ENCODE data around the gene B4GALNT2.
"Not testable (repeated sequence)": the region's sequence is repeated elsewhere in the genome, so short reads cannot be mapped to it uniquely, and the experiment has no call there.

The B4GALNT2 gene

DNA sequence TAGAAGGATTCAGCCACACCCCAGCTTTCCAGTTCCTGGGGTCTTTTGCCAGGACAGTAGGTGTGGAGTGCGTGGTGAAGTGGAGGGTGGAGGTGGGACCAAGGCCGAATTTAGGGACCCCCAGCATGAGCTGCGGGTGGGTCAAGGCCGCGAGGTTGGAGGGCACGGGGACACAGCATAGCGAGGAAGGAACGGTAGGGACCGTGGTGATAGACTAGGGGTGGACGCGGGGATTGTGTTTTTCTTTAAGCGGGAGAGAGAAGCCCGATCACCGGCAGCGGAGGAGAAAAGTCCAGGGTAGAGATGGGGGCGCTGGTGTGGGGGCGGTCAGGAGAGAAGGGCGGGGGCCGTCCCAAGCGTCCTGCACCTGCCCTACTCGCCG lies 261 bp upstream of the B4GALNT2 start:
- no peaks in the 10 kb centered on the region for H4K20me1 ChIP-seq (ENCODE audit: insufficient read depth, low read length)
- no peak overlapping the region for H3K4me3 ChIP-seq (ENCODE audit: low read depth in 1 of 2, low read length in 2 of 2)
- H3K4me2 ChIP-seq (ENCODE audit: insufficient read depth, low read length) = no peak overlapping the region
- ATAC-seq (ENCODE audit: insufficient read depth, low read depth) = no peak
- H3K27ac ChIP-seq (ENCODE audit: low read length) = no peak overlapping the region
- DNase-seq = no peak
- peaks cover 12% of the 10 kb centered on the region for H3K27me3 ChIP-seq (ENCODE audit: insufficient read depth, low read length, poor library complexity)
- no peaks in the 10 kb centered on the region for H3K4me1 ChIP-seq (ENCODE audit: insufficient read depth, low read length)
- no peaks in the 10 kb centered on the region for H3K9me3 ChIP-seq (ENCODE audit: insufficient read depth, low read length, severe bottlenecking)
- H2AFZ ChIP-seq (ENCODE audit: low read depth, low read length) = no peak overlapping the region
- H3K36me3 ChIP-seq (ENCODE audit: insufficient read depth, low read length) = no peaks in the 10 kb centered on the region
- TF ChIP-seq, protein P1, sequence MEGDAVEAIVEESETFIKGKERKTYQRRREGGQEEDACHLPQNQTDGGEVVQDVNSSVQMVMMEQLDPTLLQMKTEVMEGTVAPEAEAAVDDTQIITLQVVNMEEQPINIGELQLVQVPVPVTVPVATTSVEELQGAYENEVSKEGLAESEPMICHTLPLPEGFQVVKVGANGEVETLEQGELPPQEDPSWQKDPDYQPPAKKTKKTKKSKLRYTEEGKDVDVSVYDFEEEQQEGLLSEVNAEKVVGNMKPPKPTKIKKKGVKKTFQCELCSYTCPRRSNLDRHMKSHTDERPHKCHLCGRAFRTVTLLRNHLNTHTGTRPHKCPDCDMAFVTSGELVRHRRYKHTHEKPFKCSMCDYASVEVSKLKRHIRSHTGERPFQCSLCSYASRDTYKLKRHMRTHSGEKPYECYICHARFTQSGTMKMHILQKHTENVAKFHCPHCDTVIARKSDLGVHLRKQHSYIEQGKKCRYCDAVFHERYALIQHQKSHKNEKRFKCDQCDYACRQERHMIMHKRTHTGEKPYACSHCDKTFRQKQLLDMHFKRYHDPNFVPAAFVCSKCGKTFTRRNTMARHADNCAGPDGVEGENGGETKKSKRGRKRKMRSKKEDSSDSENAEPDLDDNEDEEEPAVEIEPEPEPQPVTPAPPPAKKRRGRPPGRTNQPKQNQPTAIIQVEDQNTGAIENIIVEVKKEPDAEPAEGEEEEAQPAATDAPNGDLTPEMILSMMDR (IDR thresholded peaks at IDR 0.05; ENCODE audit: borderline replicate concordance, extremely low read depth, low read length, poor library complexity, severe bottlenecking) = no peak
- TF ChIP-seq EZH2 (IDR thresholded peaks at IDR 0.05; ENCODE audit: borderline replicate concordance, low read depth, low read length, severe bottlenecking) = no peak
- H3K9ac ChIP-seq (ENCODE audit: low read depth, low read length) = no peak overlapping the region
- no peaks in the 10 kb centered on the region for H3K79me2 ChIP-seq (ENCODE audit: insufficient read depth, low read length)

DNA sequence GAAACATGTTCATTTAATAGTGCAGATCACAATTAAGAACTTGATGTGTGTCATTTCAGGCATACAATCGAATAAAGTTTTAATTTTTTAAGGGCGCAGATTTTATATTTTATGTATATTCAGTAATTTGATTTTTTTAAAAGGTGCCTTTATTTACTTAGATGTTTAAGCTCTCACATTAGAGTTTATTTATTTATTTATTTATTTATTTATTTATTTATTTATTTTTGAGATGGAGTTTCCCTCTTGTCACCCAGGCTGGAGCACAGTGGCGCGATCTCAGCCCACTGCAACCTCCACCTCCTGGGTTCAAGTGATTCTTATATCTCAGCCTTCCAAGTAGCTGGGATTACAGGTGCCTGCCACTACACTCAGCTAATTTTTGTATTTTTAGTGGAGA lies 3.8 kb downstream of the B4GALNT2 start:
- H3K4me2 ChIP-seq (ENCODE audit: insufficient read depth, low read length) = no peak overlapping the region
- no peak overlapping the region for H2AFZ ChIP-seq (ENCODE audit: low read depth, low read length)
- no peaks in the 10 kb centered on the region for H3K4me1 ChIP-seq (ENCODE audit: insufficient read depth, low read length)
- H3K27me3 ChIP-seq (ENCODE audit: insufficient read depth, low read length, poor library complexity) = peaks cover 8% of the 10 kb centered on the region
- no peak for DNase-seq
- H3K4me3 ChIP-seq (ENCODE audit: low read depth in 1 of 2, low read length in 2 of 2) = no peak overlapping the region
- no peaks in the 10 kb centered on the region for H3K79me2 ChIP-seq (ENCODE audit: insufficient read depth, low read length)
- H3K27ac ChIP-seq (ENCODE audit: low read length) = no peak overlapping the region
- H3K9me3 ChIP-seq (ENCODE audit: insufficient read depth, low read length, severe bottlenecking) = no peaks in the 10 kb centered on the region
- H3K9ac ChIP-seq (ENCODE audit: low read depth, low read length) = no peak overlapping the region
- TF ChIP-seq, protein P1 (IDR thresholded peaks at IDR 0.05; ENCODE audit: borderline replicate concordance, extremely low read depth, low read length, poor library complexity, severe bottlenecking) = no peak
- no peak for TF ChIP-seq EZH2 (IDR thresholded peaks at IDR 0.05; ENCODE audit: borderline replicate concordance, low read depth, low read length, severe bottlenecking)
- ATAC-seq (ENCODE audit: insufficient read depth, low read depth) = no peak
- no peaks in the 10 kb centered on the region for H3K36me3 ChIP-seq (ENCODE audit: insufficient read depth, low read length)
- no peaks in the 10 kb centered on the region for H4K20me1 ChIP-seq (ENCODE audit: insufficient read depth, low read length)

DNA sequence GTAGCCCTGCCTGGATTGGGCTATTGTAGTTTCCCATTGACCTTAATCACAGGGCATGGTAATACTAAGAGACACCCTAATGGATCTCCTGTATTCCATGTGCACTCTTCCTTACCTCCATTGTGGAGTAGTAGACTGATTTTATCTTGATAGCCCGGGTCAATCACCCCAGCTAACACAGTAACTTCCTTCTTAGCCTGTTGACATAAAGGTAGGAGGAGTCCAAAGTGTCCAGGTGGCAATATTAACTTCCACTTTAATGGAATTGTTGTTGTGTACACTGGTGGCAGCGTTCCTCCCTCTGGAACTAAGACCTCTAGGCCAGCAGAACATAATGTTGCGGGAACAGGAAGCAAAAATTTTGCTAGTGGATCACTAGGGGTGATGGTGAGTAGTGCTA lies 13.1 kb downstream of the B4GALNT2 start:
- not testable (repeated sequence) for H3K9ac ChIP-seq (ENCODE audit: low read depth, low read length); H3K36me3 ChIP-seq (ENCODE audit: insufficient read depth, low read length); H3K4me1 ChIP-seq (ENCODE audit: insufficient read depth, low read length); H3K9me3 ChIP-seq (ENCODE audit: insufficient read depth, low read length, severe bottlenecking); DNase-seq; ATAC-seq (ENCODE audit: insufficient read depth, low read depth); H3K79me2 ChIP-seq (ENCODE audit: insufficient read depth, low read length); H4K20me1 ChIP-seq (ENCODE audit: insufficient read depth, low read length); H2AFZ ChIP-seq (ENCODE audit: low read depth, low read length); H3K27ac ChIP-seq (ENCODE audit: low read length); H3K4me3 ChIP-seq (ENCODE audit: low read depth in 1 of 2, low read length in 2 of 2); H3K4me2 ChIP-seq (ENCODE audit: insufficient read depth, low read length)
- peaks cover 14% of the 10 kb centered on the region for H3K27me3 ChIP-seq (ENCODE audit: insufficient read depth, low read length, poor library complexity)

DNA sequence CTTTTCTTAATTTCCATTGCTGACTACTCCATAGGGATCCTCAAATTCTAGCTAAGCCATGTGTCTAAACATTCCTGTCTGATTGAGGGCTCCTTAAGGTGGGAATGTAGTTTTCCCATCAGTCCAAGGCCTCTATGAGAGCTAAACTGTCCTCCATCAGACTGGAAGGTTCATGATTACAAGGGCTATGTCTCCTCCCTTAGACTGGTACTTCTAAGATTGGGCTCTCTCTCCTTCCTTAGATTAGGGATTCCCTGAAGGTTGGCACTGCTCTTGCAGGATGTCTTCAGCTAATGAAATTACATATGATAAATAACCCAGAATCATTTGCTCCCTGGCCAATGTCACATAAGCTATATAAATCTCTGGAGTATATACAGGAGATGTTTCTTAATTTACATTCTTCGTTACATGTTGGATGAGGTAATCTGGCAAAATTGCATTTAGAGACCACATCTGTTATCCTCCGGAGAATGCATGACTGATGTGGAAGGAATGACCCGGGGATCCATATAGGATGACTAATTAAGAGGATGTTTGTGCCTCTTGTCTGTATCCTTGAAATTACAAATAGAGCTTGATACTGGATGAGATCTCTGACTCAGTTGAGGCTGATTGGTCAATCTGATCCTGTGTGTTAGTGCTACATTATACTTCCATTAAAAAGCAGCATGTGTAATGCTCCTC lies 14.2 kb downstream of the B4GALNT2 start:
- no peaks in the 10 kb centered on the region for H3K9me3 ChIP-seq (ENCODE audit: insufficient read depth, low read length, severe bottlenecking)
- H4K20me1 ChIP-seq (ENCODE audit: insufficient read depth, low read length) = no peaks in the 10 kb centered on the region
- H2AFZ ChIP-seq (ENCODE audit: low read depth, low read length) = no peak overlapping the region
- H3K36me3 ChIP-seq (ENCODE audit: insufficient read depth, low read length) = no peaks in the 10 kb centered on the region
- H3K9ac ChIP-seq (ENCODE audit: low read depth, low read length) = no peak overlapping the region
- H3K4me1 ChIP-seq (ENCODE audit: insufficient read depth, low read length) = no peaks in the 10 kb centered on the region
- no peak for TF ChIP-seq EZH2 (IDR thresholded peaks at IDR 0.05; ENCODE audit: borderline replicate concordance, low read depth, low read length, severe bottlenecking)
- TF ChIP-seq, protein P1 (IDR thresholded peaks at IDR 0.05; ENCODE audit: borderline replicate concordance, extremely low read depth, low read length, poor library complexity, severe bottlenecking) = no peak
- H3K27ac ChIP-seq (ENCODE audit: low read length) = no peak overlapping the region
- no peak overlapping the region for H3K4me3 ChIP-seq (ENCODE audit: low read depth in 1 of 2, low read length in 2 of 2)
- peaks cover 7% of the 10 kb centered on the region for H3K27me3 ChIP-seq (ENCODE audit: insufficient read depth, low read length, poor library complexity)
- H3K4me2 ChIP-seq (ENCODE audit: insufficient read depth, low read length) = no peak overlapping the region
- ATAC-seq (ENCODE audit: insufficient read depth, low read depth) (no peak), DNase-seq (no peak)
- no peaks in the 10 kb centered on the region for H3K79me2 ChIP-seq (ENCODE audit: insufficient read depth, low read length)

All from DND-41 (cell line).